HG03175 (cell line): ENCODE measurements around the gene SLC6A7.

Experiments used
- ATAC-seq: cut with Tn5 transposase; IDR thresholded peaks from one replicate; pipeline ENCODE4 v1.9.1; 2021; ENCODE audit warnings: mild to moderate bottlenecking, moderate library complexity; ENCODE audit not compliant: unreplicated experiment

SLC6A7 gene

DNA sequence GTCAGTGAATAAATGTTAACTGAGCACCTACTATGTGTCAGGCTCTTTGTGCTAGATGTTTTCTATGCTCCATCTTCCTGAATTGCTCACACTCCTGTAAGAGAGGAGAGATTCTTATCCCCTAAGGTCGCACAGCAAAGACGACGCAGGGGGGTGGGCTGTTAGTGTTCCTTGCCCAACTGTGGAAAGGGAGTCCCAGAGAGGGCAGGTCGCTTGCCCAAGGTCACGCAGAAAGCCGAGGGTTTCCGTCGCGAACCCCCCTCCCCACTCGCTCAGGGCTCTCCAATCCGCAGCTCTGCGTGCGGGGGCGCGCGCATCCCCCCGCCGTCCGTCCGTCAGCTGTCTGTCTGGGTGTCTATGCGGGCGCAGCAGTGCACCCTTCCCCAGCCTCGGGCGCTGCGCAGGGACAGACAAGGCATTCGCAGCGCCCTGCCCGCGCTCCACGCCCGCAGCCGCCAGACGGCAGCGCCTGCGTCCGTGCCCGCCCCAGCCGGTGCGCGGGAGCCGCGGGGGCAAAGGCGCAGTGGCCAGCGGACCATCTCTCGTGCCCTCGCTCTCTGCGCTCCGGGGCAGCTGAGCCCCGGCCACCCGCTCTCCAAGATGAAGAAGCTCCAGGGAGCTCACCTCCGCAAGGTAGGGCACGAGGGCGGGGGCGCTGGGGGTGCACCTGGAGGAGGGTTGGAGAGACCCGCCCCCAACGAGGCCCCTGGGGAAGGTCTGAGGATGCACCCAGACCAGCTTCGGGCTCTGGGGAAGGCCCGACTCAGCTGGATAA lies at the start of gene SLC6A7:
Gene SLC6A7 (plus strand): TSS at position 335 of the 775 bp plus-strand sequence. CDS start 266 bp downstream, at position 601.
- ATAC-seq, result no peak

DNA sequence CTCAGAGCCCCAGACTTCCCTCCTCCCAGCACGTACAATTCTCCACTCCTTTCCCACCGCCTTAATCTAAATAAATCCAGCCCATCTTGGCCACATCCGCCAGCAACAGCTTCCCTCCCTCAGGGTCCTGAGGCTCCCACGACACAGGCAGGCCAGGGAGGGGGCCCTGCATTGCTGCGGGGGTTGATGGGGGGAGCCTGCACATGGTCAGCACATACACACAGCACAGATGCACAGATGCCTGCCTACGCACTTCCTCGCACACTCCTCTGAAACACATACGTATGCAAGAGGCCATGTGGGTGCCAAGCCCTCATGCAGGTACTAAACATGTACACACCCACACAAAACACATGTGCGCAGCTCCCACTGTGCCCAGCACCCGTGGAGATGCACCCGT lies 49.0 kb upstream of the SLC6A7 start:
- ATAC-seq, result no peak

DNA sequence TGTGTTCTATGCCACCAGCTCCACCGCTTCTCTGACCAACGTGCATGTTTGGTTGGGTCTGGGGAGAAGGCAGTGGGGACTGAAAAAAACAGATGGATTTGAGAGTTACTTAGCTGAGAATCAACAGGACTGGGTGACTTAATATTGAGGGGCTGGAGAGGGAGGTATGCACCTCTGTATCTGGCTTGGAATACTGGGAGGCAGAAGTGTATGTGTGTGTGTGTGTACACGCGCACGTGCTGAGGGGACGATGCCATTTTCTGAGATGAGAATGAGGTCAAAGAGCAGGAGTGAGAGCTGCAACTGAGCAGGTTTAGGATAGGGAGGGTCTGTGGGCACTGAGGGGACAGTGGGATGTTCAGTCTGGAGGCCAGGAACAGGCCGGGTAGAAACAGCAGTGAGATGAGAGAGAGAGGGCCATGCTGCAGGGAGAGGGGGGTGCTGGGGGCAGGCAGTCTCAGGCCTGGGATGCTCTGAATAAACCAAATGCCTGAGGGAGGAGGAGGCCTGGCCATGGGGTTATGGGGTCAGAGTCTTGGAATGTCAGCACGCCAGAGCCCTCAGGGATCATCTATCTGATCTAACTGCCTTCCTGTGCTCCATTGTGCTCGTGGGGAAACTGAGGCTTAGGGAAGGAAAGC lies 48.2 kb upstream of the SLC6A7 start:
- no peak for ATAC-seq

DNA sequence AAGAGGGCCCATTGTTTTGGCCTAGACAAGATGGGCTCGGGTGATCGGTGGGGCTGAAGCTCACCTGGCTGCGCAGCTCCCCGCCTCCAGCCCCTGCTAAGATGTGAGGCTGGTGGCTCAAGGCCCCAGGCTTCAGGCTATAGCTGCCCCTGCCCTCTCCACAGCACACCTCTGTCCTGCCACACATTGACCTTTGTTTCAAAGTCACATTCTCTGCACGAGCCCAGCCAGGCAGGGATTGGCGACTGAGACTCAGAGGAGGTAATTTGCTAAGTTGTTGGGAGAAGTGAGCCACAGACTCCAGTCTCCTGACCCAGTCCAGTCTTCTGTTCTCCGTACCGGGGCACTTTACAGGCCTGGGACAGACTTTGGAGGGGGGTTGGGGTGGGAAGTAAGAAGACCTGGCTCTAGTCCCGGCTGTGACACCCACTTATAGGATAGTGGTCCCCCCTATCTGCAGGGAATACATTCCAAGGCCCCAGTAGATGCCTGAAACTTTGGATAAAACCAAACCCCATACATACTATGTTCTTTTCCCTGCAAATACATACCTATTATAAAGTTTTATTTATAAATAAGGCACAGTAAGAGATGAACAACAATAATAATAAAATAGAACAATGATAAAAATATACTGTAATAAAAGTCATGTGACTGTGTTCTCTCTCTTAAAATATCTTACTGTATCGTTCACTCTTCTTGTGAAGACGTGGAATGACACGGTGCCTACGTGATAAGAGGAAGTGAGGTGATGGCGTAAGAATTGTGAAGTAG lies 47.5 kb upstream of the SLC6A7 start:
- no peak for ATAC-seq

DNA sequence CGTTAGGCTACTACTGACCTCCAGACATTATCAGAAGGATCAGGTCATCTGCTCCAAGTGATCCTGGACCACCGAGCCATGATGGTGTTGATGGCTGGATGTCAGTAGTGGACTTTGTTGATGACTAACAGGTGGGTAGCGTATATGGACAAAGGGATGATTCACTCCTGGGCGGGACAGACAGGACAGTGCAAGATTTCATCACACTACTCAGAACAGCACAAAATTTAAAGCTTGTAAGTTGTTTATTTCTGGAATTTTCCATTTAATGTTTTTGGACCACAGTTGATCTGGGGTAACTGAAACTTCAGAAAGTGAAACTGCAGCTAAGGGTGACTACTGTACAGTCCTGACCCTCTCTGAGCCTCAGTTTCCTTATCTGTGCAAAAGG lies 46.9 kb upstream of the SLC6A7 start:
- no peak for ATAC-seq

DNA sequence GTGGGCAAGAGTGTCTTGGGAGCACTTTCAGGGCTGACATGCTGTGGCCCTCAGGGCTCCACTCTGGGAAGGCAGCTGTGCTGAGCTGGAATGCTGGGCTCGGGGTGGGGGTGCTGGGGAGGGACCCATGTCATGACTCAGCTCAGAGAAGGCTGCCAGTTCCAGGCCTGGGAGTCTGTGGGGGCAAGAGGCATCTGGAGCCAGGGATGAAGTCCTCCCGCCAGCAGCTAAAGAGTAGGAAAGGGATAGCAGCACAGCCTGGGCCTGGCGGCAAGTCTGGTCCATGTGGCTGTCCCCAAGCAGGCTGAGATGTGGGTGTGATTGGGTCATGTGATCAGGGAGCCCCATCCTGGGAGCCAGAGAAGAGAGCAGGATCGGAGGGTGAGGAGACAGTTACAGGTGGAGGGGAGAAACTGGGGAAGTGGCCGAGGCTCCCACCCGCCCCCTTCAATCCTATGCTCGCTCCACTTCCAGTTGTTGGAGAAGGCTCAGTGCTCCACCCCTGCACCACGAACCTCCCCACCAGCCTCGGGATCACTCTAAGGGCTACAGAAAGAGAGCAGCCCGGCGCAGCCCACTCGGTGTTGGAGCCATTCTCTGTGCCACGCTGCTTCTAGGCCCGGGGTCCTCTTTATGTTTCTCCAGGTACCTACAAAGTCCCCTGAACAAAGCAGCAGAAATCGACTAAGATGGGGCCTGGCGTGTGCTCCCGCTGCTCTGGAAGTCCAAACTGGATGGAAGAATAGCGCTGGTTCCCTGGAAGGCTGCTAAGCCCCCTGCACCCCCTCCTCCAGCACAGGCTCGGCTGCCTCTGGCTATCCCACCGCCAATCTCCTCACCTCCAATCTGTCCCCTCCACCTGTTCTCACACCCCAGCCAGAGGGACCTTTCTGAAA lies 46.3 kb upstream of the SLC6A7 start:
- no peak for ATAC-seq

DNA sequence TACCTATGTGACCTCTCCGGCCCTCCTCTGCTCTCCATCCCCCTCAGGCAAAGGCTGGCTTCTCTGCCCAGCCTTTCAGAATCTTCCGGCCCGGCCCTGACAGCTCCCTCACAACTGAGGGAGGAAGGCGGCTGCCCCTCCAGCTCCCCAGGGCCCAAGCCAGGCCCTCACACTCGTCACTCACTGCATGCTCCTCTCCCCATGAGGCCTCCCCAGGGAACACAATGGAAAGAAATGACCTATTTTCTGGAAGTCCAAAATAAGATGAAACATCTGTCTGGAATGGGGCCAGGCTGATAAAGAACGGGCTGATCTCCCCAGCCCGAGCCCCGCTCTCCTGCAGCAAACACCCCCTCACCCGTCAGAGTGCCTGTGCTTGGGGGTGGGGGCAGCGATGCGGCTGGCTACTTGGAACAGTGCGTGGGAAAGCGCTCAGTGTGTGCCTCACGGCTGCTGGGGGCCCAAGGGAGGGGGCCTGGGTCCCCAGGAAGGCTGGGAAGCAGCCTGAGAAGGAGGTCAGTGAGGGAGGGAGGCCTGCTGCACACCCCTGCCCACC lies 45.5 kb upstream of the SLC6A7 start:
- no peak for ATAC-seq

DNA sequence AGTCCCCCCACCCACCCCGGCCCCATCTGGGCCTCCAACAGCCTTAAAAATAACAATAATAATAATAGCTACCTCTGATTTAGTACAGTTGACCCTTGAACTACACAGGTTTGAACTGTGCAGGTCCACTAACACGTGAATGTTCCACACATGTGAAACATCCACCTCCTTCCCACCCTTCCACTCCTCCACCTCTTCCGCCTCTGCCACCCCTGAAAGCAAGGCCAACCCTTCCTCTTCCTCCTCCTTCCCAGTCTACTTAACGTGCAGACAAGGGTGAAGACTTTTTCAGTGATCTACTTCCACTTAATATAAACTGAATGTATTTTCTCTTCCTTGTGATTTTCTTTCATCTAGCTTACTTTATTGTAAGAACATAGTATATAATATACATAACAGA lies 45.0 kb upstream of the SLC6A7 start:
- no peak for ATAC-seq

DNA sequence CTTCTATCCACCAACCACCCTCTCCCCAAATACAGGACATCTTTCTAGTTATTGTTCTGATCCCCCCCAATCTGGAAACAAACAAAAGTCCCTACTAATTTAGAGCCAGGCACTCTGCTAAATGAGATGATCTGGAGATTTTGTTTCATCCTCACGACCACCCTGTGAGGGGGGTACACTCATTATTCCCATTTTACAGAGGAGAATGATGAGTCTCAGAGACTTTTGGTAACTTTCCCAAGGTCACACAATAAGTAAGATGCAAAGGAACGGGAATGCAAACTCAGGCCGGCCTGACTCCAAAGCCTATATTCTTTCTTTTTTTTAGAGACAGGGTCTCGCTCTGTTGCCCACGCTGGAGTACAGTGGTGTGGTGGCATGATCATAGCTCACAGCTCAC lies 43.6 kb upstream of the SLC6A7 start:
- no peak for ATAC-seq

DNA sequence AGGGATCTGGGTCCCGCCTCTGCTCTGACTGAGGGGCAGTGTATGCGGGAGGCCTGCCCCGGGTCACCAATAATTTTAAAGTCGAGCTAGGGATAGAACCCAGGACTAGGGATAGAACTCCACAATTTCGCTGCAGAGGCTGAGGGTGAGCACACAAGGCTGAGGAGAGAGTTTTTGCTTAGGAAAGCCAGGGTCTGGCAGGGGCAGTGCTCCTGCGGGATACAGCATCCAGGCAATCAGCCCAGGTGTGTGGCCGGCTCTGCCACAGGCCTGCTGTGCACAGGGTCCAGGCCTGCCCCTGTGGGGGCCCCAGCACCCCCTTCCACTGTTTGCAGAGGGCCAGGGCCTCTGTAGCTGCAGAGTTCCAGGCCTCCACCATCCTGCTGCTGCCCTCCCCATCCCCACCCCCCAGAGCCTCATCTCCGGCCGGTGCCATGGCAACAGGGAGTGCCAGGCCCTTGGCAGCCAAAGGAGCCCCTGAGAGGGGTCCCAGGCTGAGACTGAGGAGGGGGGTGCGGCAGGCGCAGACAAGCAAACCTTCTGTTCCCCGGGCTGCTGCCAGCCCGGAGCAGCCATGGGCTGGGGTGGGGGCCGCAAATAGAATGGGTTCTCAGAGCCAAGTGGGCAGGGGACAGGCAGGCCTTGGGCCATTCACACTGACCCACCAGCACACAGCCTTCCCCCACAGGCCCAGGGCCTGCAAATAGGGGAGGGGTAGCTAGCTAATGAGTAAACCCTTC lies 42.8 kb upstream of the SLC6A7 start:
- ATAC-seq, result no peak

DNA sequence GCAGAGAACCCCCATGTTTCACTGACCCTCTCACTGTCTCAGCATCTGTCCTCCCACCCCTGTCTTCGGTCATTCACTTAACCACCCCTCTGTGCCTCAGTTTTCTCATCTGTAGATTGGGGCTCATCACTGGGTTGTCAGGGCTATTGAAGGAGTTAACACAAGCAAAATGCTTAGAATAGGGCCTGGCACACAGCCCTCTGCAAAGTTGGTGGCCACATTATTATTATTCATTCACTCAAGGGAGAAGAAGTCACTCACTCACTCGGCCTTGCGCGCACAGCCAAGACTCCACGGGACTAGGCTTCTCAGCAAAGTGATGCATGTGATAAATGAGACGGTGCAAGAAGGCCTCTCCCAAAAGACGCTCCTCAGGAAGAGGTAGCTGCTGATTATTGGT lies 42.2 kb upstream of the SLC6A7 start:
- ATAC-seq, result no peak

DNA sequence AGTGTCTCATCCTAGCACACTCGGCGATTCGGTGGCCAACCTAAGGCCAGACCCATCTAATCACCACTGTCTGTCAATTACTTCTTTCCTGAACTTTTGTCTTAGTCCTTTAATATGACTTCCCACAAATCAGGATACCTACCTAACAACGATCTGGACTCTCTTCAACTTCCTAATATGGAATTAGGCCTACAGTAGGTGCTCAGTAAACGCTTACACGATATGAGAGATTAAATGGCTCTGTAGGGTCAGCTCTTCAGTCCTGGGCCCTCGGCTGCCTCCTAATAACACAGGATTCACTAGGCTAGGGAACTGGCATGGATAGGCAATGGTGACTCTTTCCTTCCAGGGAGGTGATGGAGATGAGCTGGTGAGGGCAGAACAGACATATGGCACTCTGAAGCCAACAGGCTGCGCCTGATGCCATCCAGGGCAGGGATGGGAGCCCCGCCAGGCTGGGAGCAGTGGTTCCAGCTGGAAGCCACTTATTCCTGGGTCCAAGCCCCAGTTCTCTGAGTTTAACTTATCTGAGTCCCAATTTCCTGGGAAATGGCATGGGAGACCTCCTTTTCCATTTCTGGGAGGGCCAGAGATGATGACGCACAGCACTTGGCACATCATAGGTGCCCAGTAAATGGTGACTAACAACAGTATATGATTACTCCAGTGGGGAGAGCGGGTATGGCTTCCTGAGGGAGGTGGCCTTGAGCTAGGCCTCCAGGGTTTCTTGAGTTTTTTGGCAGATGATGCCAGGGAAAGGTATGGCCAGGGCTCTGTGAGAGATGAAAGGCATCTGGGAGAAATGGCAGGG lies 41.5 kb upstream of the SLC6A7 start:
- ATAC-seq, result no peak

DNA sequence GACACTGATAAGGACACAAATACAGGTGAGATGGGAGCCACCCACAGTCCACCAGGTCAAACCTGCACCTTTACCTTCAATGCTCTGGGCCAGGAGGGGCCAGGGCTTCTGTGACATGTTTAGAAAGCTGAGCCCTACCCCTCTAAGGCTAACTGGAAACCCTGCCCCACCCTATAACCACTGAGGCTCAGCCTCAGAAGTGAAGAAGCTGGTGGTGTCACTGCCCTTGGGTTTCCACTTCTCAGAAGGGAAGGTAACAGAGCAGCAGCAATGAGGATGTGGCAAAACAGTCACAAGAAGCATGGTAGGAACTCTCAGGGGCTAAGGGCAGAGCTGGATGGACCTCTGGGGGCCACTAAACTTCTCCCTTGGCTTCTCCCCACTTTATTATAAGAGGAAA lies 40.2 kb upstream of the SLC6A7 start:
- ATAC-seq, result no peak

DNA sequence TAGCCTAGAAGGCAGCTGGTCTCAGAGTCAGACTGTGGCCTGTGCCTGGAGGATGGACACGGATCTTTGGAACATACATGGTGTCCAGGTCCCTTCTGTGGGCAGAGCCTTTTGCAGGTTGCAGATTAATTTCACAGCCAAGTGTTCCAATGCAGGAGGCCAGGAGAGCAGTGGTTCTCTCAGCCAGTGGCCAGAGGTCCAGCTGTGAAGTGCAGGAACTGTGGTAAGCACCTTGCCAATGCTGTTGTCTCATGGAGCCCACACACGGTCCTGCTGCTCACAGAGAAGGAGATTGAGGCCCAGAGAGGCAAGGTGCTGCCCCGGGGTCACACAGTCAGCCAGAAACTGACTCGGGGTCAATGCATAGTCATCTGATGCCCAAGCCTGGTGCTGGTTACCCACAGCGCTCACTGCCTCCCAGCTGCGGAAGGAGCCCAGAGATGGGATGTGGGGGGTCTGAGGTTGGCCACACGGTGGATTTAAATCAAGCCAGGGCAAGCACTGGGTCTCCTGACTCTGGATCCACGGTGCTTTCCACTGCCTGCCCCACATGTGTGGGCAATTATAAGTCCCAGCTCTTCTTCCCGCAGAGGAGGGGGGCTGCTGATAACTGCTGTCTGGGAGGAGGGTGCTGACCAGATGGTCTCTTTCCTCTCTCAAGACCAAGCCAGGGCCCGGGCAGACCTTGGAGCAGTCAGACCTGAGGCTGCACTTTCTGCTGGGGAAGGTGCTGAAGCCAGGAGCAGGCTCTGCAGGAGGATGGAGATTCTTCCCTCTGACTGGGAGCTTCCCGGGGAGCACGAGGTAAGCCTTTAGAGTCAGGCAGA lies 37.0 kb upstream of the SLC6A7 start:
- no peak for ATAC-seq

DNA sequence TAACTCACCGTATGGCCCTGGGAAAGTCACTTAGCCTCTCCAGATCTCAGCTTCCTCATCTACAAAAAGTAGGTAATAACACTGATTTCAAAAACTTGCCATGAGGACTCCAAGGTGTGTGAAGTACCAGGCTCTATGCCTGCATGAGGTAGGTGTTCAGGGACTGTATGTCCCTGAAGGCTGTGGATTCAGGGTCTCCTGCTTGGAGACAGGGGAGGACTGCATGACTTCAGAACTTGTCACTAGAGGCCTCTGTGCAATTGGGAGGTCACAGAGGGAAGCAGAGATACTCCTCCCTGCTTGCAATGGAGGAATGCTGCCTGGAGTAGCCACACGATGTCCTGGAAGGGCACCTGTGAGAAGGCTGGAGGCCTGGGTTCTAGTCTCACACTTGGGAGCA lies 36.4 kb upstream of the SLC6A7 start:
- no peak for ATAC-seq

DNA sequence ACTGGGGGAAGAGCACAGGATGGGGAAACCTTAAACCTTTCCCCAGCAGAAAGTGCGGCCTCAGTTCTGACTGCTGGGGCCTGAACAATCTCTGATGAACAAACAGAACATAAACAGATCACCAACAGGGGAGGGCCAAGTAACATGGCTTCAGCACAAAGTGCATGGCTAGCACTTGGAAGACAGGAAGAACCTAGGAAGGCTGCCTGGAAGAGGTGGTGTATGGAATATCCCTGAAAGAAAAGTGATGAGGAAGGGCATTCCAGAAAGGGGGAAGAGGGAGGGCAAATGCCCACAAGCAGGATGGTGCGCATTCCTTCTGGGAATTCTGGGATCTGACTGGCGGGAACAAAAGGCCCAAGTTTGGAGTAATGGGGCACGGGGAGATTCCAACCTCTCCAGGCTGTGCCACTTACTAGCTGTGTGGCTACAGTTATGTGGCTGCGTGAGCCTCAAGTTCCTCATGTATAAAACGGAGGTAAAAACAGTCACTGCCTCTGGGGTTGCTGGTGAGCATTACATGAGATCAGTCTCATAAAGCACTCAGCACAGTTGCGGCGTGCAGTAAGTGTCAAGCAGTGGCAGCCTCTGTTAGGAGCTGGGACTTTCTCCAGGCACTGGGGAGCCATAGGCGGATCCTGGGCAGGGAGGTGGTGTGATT lies 35.8 kb upstream of the SLC6A7 start:
- ATAC-seq, result no peak

DNA sequence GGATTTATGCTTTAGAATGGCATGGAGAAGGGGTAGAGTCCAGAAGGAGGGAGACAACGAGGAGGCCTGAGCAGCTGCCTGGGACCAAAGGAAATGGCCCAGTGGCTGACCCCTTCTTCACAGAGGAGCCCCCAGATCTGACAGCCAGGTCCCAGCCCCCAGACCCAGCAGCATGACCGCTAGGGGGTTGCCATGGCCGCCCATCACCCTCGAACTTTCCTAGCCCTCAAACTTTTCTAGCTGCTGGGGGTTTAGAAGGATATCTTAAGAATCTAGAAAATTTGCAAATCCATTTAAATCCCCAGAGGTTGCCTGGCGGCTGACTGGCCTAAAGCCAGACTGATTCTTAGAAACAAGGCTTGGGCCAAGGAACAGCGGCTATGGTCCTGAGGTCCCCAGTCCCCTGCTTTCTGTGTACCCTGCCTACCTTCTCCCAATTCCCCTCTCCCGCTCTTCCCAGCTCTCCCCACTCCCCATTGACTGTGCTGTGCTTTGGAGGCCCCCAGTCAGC lies 35.2 kb upstream of the SLC6A7 start:
- no peak for ATAC-seq
